ENCODE measurements around the gene NIN.

DNA sequence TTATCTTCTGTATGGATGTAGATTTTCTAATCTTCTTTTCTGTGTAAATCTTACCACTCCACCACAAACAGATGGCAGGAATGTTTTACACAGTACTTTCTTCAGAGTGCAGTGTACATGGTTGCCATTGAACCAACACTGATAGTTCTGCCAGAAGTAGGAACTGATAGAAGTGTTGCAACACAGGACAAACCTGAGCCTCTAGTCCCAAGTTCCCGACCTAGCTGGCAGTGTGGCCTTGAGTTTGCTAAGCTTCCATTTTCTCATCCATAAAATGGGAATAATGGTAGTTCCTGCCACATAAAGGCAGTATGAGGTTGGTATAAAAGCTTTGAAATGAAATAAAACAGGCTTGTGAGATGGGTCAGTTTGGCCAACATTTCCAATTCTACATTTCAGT, 112.0 kb downstream of the NIN start:
- TF ChIP-seq, protein P1, sequence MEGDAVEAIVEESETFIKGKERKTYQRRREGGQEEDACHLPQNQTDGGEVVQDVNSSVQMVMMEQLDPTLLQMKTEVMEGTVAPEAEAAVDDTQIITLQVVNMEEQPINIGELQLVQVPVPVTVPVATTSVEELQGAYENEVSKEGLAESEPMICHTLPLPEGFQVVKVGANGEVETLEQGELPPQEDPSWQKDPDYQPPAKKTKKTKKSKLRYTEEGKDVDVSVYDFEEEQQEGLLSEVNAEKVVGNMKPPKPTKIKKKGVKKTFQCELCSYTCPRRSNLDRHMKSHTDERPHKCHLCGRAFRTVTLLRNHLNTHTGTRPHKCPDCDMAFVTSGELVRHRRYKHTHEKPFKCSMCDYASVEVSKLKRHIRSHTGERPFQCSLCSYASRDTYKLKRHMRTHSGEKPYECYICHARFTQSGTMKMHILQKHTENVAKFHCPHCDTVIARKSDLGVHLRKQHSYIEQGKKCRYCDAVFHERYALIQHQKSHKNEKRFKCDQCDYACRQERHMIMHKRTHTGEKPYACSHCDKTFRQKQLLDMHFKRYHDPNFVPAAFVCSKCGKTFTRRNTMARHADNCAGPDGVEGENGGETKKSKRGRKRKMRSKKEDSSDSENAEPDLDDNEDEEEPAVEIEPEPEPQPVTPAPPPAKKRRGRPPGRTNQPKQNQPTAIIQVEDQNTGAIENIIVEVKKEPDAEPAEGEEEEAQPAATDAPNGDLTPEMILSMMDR (IDR thresholded peaks at IDR 0.05; ENCODE audit: insufficient read depth, low read depth, low read length) = no peak
- no peak for TF ChIP-seq EZH2 (IDR thresholded peaks at IDR 0.05; ENCODE audit: insufficient read depth, low read length)

All from astrocyte (in vitro differentiated cells and primary cell).